ENCODE data around the gene KDM4B.

The KDM4B gene

GRCh38 chr19:5173993-5174392 lies 205.1 kb downstream of the KDM4B start:
- TF ChIP-seq CTCF (IDR thresholded peaks at IDR 0.05; ENCODE audit: poor library complexity, severe bottlenecking), result no peak
- no peak for ATAC-seq (ENCODE audit: low read depth)

GRCh38 chr19:5177745-5178450 lies 209.0 kb downstream of the KDM4B start:
- DNase-seq (ENCODE audit: low spot score), result no peak
- no peak overlapping the region for H3K27ac ChIP-seq (ENCODE audit: poor library complexity, severe bottlenecking)
- H3K36me3 ChIP-seq (ENCODE audit: low read depth), result no peaks in the 10 kb centered on the region
- peaks cover 10% of the 10 kb centered on the region for H3K4me1 ChIP-seq (ENCODE audit: insufficient read depth, poor library complexity, severe bottlenecking)
- H3K4me3 ChIP-seq (ENCODE audit: severe bottlenecking), result no peak overlapping the region
- ATAC-seq (ENCODE audit: low read depth), result no peak
- H3K27me3 ChIP-seq (ENCODE audit: insufficient read depth, poor library complexity, severe bottlenecking), result no peaks in the 10 kb centered on the region
- no peaks in the 10 kb centered on the region for H3K9me3 ChIP-seq (ENCODE audit: severe bottlenecking)
- no peak for TF ChIP-seq CTCF (IDR thresholded peaks at IDR 0.05; ENCODE audit: poor library complexity, severe bottlenecking)

More at GRCh38 chr19:5173993-5174392, 205.1 kb downstream of the KDM4B start:
- no peaks in the 10 kb centered on the region for H3K27me3 ChIP-seq (ENCODE audit: insufficient read depth, poor library complexity, severe bottlenecking)
- H3K4me1 ChIP-seq (ENCODE audit: insufficient read depth, poor library complexity, severe bottlenecking), result peaks cover 15% of the 10 kb centered on the region
- H3K4me3 ChIP-seq (ENCODE audit: severe bottlenecking), result no peak overlapping the region
- H3K27ac ChIP-seq (ENCODE audit: poor library complexity, severe bottlenecking), result peak overlapping the region; percentile 89
- no peaks in the 10 kb centered on the region for H3K9me3 ChIP-seq (ENCODE audit: severe bottlenecking)
- DNase-seq (ENCODE audit: low spot score), result no peak
- no peaks in the 10 kb centered on the region for H3K36me3 ChIP-seq (ENCODE audit: low read depth)

- ATAC-seq (ENCODE audit: low read depth) (no peak), DNase-seq (ENCODE audit: low spot score) (no peak)
- Histone ChIP-seq H3K27me3 (ENCODE audit: insufficient read depth, poor library complexity, severe bottlenecking) (no peaks in the 10 kb centered on the region), H3K36me3 (ENCODE audit: low read depth) (no peaks in the 10 kb centered on the region), H3K4me3 (ENCODE audit: severe bottlenecking) (no peak overlapping the region), H3K9me3 (ENCODE audit: severe bottlenecking) (no peaks in the 10 kb centered on the region), H3K4me1 (ENCODE audit: insufficient read depth, poor library complexity, severe bottlenecking) (peaks cover 6% of the 10 kb centered on the region), H3K27ac (ENCODE audit: poor library complexity, severe bottlenecking) (no peak overlapping the region)
- TF ChIP-seq CTCF (IDR thresholded peaks at IDR 0.05; ENCODE audit: poor library complexity, severe bottlenecking), result no peak
These were observed 209.9 kb downstream of the KDM4B start for GRCh38 chr19:5178841-5179240.

GRCh38 chr19:5179256-5179655 lies 210.3 kb downstream of the KDM4B start:
- no peaks in the 10 kb centered on the region for H3K9me3 ChIP-seq (ENCODE audit: severe bottlenecking)
- DNase-seq (ENCODE audit: low spot score) (no peak), ATAC-seq (ENCODE audit: low read depth) (no peak)
- peaks cover 6% of the 10 kb centered on the region for H3K4me1 ChIP-seq (ENCODE audit: insufficient read depth, poor library complexity, severe bottlenecking)
- no peak overlapping the region for H3K27ac ChIP-seq (ENCODE audit: poor library complexity, severe bottlenecking)
- H3K27me3 ChIP-seq (ENCODE audit: insufficient read depth, poor library complexity, severe bottlenecking), result no peaks in the 10 kb centered on the region
- no peak for TF ChIP-seq CTCF (IDR thresholded peaks at IDR 0.05; ENCODE audit: poor library complexity, severe bottlenecking)
- no peaks in the 10 kb centered on the region for H3K36me3 ChIP-seq (ENCODE audit: low read depth)
- no peak overlapping the region for H3K4me3 ChIP-seq (ENCODE audit: severe bottlenecking)

GRCh38 chr19:5181329-5181728 lies 212.4 kb downstream of the KDM4B start:
- Histone ChIP-seq H3K4me1 (ENCODE audit: insufficient read depth, poor library complexity, severe bottlenecking) (peaks cover 6% of the 10 kb centered on the region), H3K4me3 (ENCODE audit: severe bottlenecking) (no peak overlapping the region), H3K9me3 (ENCODE audit: severe bottlenecking) (no peaks in the 10 kb centered on the region), H3K27ac (ENCODE audit: poor library complexity, severe bottlenecking) (no peak overlapping the region), H3K36me3 (ENCODE audit: low read depth) (no peaks in the 10 kb centered on the region), H3K27me3 (ENCODE audit: insufficient read depth, poor library complexity, severe bottlenecking) (no peaks in the 10 kb centered on the region)
- DNase-seq (ENCODE audit: low spot score) (no peak), ATAC-seq (ENCODE audit: low read depth) (no peak)
- TF ChIP-seq CTCF (IDR thresholded peaks at IDR 0.05; ENCODE audit: poor library complexity, severe bottlenecking), result no peak
